Esophagus (tissue), 2 donors: ENCODE results near the gene NT5C2. TPM values are rescaled to one million over a fixed set of nuclear protein-coding genes. Genes with fewer than 3 reads are reported as not detected.
A peak's percentile ranks its signal among the peaks of the same experiment; 100 is the strongest.

ENCODE experiments used
- H3K27ac ChIP-seq, 2 donors: one replicate each; pipeline ENCODE4 v1.5.1; 2013; ENCODE audit warnings: low read depth in 2 of 2, mild to moderate bottlenecking in 2 of 2, inconsistent platforms in 1 of 2, low read length in 1 of 2, moderate library complexity in 1 of 2
- H3K27me3 ChIP-seq, 2 donors: one replicate each; pipeline ENCODE4 v1.6.1; 2013; ENCODE audit warnings: low read length in 2 of 2, control low read depth in 1 of 2, mild to moderate bottlenecking in 1 of 2; ENCODE audit not compliant: insufficient read depth in 2 of 2, control insufficient read depth in 1 of 2
- H3K36me3 ChIP-seq, 2 donors: one replicate each; pipeline ENCODE4 v1.6.1; 2013; ENCODE audit warnings: low read length in 1 of 2; ENCODE audit not compliant: control insufficient read depth in 2 of 2, insufficient read depth in 2 of 2
- H3K4me1 ChIP-seq, 2 donors: one replicate each; pipeline ENCODE4 v1.6.1; 2013; ENCODE audit warnings: low read length in 1 of 2; ENCODE audit not compliant: control insufficient read depth in 2 of 2, insufficient read depth in 2 of 2
- H3K4me3 ChIP-seq, 2 donors: one replicate each; pipeline ENCODE4 v1.5.1; 2013; ENCODE audit warnings: low read length in 2 of 2, mild to moderate bottlenecking in 2 of 2, low read depth in 1 of 2, moderate library complexity in 1 of 2
- H3K9me3 ChIP-seq, 2 donors: one replicate each; pipeline ENCODE4 v1.6.1; 2013; ENCODE audit warnings: mild to moderate bottlenecking in 2 of 2, low read depth in 1 of 2, low read length in 1 of 2, moderate library complexity in 1 of 2; ENCODE audit not compliant: control insufficient read depth in 2 of 2, insufficient read depth in 1 of 2
- WGBS, 2 donors: extraction: QIAGEN DNeasy Blood & Tissue Kit; methylation state at CpG; one replicate each; pipeline ENCODE4 v1.1.7; 2013; 5-methylcytosine and 5-hydroxymethylcytosine counted together
- polyA plus RNA-seq, 2 donors: library from polyadenylated mRNA; stranded (reverse); fragments of 200-250 nt; gene quantifications; one replicate each; pipeline ENCODE4 v1.2.3, GENCODE V29; 2013
- donor health status: healthy with polysubstance abuse.
- donor health status: Bipolar disorder and iron deficiency.

Gene NT5C2
- polyA plus RNA-seq, 2 donors: 60.6 to 75.0 TPM

- H3K27ac ChIP-seq: no peak overlapping the region
Measured at GRCh38 chr10:103120546-103120945, 72.5 kb downstream of the NT5C2 start.

GRCh38 chr10:103117247-103117646, 75.8 kb downstream of the NT5C2 start:
- Histone ChIP-seq H3K36me3 (no peaks in the 10 kb centered on the region), H3K4me3 (no peak overlapping the region), H3K9me3 (no peaks in the 10 kb centered on the region), H3K4me1 (no peaks in the 10 kb centered on the region), H3K27me3 (no peaks in the 10 kb centered on the region), H3K27ac (no peak overlapping the region)
- 95% methylated on average over 2 of the region's 2 CpGs for WGBS, 2 donors

More at GRCh38 chr10:103120546-103120945, 72.5 kb downstream of the NT5C2 start:
- H3K4me3 ChIP-seq: no peak overlapping the region
- no peaks in the 10 kb centered on the region for H3K4me1 ChIP-seq
- 80 to 82% methylated on average over 2 of the region's 2 CpGs for WGBS, 2 donors
- H3K36me3 ChIP-seq: peaks cover 0 to 5% of the 10 kb centered on the region in 2 donors
- H3K27me3 ChIP-seq: no peaks in the 10 kb centered on the region
- no peaks in the 10 kb centered on the region for H3K9me3 ChIP-seq

DNA sequence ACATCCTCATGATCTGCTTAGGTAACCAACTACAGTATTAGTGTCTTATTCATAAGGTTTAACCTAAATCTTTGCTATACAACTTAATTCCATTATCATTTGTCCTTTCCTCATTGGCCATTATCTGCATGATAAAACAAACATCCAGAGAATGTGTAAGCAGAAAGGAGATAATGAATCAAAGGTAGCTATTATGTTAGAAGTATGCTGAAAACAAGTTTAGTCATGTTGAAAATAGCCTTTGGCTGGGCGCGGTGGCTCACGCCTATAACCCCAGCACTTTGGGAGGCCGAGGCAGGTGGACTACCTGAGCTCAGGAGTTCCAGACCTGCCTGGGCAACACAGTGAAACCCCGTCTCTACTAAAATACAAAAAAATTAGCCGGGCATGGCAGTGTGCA, 78.2 kb downstream of the NT5C2 start:
- Histone ChIP-seq H3K36me3 (no peaks in the 10 kb centered on the region), H3K27ac (peak overlapping the region in 1 of 2 donors; percentile 42), H3K9me3 (no peaks in the 10 kb centered on the region), H3K4me1 (no peaks in the 10 kb centered on the region), H3K27me3 (no peaks in the 10 kb centered on the region), H3K4me3 (no peak overlapping the region)
- 76 to 79% methylated on average over 6 of the region's 6 CpGs for WGBS, 2 donors

DNA sequence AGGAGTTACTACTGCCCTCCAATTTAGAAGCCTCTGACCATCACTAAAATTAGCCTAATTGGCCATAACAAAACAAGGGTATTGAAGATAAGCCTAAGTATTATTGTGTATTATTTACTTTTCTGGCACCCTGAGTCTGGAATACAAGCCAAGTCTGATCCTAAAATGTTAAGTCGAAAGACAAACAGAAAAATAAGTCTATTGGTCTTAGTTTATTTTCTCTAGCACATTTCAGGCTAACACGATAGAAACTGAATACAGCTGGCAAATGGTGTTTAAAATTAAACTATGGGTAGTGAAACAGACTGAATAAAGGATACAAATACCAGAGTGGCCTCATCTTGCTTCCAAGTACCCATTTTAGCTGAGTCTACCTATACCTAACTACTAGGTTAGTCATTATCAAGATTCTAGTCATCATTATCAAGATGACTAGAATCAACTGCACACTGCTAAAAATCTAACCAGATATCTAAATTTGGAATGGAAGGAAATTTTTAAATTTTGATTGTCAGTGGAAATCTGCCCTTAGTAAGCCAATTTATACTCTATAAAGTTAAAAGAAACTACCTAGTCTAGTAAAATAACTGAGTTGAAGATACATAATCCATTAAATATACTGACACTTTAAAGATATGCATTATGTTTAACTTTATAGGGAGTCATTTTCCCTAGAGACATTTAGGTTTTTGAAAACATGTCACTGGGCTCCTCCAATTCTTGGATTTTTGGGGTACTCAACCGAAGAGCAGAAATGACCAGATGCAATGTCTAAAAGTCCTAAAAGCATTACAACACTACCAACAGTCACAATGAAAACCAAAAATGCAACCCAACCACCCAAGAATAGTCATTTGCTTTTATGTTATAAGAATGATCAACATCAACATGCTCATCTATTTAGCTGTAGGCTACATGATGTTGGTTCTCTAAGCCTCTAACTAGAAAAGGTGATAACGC, 80.9 kb downstream of the NT5C2 start:
- Histone ChIP-seq H3K27me3 (no peaks in the 10 kb centered on the region), H3K4me3 (no peak overlapping the region), H3K4me1 (no peaks in the 10 kb centered on the region), H3K9me3 (no peaks in the 10 kb centered on the region), H3K36me3 (no peaks in the 10 kb centered on the region), H3K27ac (no peak overlapping the region)
- WGBS, 2 donors: 80 to 81% methylated on average over 4 of the region's 4 CpGs

DNA sequence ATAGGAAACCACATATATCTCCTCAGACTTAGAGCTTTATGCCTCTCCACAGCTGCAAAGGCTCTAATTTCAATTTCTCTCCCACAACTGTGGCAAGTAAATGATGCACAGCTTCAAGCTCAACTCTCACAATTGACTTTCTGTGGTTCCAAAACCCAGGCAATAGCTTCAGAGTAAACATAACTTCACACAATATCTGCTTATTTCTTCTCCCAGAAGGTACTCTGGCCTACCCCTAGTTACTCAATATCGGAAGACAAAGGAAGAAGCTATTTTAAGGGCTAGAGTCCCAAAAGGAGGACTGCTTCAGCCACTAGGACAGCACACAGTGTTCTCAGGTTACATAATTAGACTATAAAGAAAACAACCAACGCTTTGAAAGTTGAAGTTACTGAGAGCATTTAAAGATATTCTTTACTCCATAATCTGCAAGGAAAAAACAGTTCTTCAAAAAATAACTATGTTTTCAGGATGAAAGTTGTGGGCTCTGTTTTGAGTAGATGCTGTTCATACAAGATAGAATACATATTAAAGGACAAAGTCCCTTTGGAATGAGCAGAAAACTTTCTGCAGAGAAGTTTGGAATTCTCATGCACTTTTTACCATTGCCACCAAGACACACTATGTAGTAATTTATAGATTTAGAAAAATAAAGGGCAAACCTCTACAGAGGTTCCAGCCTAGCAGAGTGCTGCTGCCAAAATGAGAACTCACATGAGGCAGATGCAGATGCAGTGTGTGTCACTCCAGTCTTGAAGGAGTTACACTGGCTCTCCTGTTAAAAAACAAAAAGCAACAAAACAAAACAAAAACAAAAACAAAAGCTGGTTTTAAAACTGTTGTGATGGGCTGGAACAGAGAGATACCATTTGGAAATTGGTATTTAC, 81.8 kb downstream of the NT5C2 start:
- WGBS, 2 donors: 38 to 40% methylated on average over 2 of the region's 2 CpGs

GRCh38 chr10:103110407-103110806, 82.7 kb downstream of the NT5C2 start:
- Histone ChIP-seq H3K4me3 (no peak overlapping the region), H3K9me3 (no peaks in the 10 kb centered on the region), H3K36me3 (no peaks in the 10 kb centered on the region), H3K27ac (peak overlapping the region in 1 of 2 donors; percentile 63), H3K27me3 (no peaks in the 10 kb centered on the region), H3K4me1 (no peaks in the 10 kb centered on the region)

More for the DNA sequence above, 81.8 kb downstream of the NT5C2 start:
- peak overlapping the region; percentile 22 to 63 for H3K27ac ChIP-seq
- no peak overlapping the region for H3K4me3 ChIP-seq
- no peaks in the 10 kb centered on the region for H3K4me1 ChIP-seq
- no peaks in the 10 kb centered on the region for H3K36me3 ChIP-seq
- H3K27me3 ChIP-seq: no peaks in the 10 kb centered on the region
- no peaks in the 10 kb centered on the region for H3K9me3 ChIP-seq

DNA sequence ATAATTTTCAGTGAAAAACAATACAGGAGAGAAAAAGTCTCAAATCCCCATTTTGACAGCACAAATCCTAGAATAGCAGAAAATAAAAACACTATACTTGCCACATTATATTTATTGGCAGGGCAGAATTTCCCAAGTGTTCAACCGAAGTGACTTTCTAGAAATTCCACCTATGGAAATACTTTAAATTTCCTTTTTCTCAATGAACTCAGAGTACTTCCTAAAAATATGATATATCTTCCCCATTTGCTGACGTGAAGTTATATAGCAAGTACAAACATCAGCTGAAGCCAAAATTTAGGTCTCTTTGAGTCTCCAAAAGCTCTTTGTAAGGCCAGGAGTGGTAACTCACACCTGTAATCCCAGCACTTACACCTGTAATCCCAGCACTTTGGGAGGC, 83.3 kb downstream of the NT5C2 start:
- Histone ChIP-seq H3K36me3 (no peaks in the 10 kb centered on the region), H3K9me3 (no peaks in the 10 kb centered on the region), H3K4me1 (no peaks in the 10 kb centered on the region), H3K27me3 (no peaks in the 10 kb centered on the region), H3K27ac (no peak overlapping the region), H3K4me3 (no peak overlapping the region)
- WGBS, 2 donors: 93 to 97% methylated on average over 2 of the region's 2 CpGs

DNA sequence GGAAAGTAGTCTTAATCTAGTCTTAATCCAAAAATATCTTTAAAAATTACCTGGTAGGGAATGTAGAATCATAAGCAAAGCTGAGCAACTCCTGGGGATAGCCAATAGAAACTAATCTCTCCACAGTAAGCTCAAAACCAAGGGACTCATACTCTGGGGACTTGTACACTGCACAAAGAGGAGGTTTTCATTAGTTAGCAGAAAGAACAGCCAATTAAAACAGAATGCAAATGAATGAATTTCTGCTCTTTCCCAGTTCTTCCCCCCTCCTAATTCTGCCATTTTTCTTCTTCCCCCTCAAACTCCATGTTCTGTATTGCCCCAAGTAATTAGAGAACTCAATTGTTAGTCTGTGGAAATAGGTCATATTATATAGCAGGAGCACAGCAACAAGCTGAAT, 86.5 kb downstream of the NT5C2 start:
- Histone ChIP-seq H3K27me3 (no peaks in the 10 kb centered on the region), H3K36me3 (peaks cover 3 to 4% of the 10 kb centered on the region in 2 donors), H3K4me3 (no peak overlapping the region), H3K27ac (no peak overlapping the region), H3K9me3 (no peaks in the 10 kb centered on the region), H3K4me1 (no peaks in the 10 kb centered on the region)

DNA sequence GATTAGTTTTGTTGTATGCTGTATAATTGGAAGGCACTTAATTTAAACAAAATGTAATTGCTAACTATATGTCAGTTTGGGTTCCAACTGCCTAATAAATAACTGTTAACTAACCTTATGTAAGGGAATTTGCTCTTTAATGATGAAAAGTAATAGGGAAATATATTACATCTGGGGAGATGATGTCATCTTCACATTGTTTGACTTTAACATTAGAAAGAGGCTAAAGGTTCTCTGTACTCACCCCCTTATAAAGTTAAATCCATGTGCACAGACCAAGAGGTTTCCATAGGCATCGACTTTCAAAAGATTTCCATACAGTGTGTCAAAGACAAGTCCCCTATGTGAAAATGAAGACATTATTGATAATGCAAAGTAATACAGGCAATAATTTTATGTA, 87.6 kb downstream of the NT5C2 start:
- Histone ChIP-seq H3K36me3 (peaks cover 3 to 7% of the 10 kb centered on the region in 2 donors), H3K27ac (no peak overlapping the region), H3K4me1 (no peaks in the 10 kb centered on the region), H3K4me3 (no peak overlapping the region), H3K9me3 (no peaks in the 10 kb centered on the region), H3K27me3 (no peaks in the 10 kb centered on the region)
- WGBS, 2 donors: 92 to 97% methylated on average over 1 of the region's 1 CpG
